HTERT RPE-1 (cell line): Measurements from ENCODE around the gene MAN2A1.

Source experiments
- in situ Hi-C: fragments of 300-500 bp; cut with MboI; formaldehyde crosslinking; loops from 4 replicates; pipeline ENCODE4 v1.14.3; 2020; ENCODE audit warnings: low sequenced_read_pairs

Gene MAN2A1

DNA sequence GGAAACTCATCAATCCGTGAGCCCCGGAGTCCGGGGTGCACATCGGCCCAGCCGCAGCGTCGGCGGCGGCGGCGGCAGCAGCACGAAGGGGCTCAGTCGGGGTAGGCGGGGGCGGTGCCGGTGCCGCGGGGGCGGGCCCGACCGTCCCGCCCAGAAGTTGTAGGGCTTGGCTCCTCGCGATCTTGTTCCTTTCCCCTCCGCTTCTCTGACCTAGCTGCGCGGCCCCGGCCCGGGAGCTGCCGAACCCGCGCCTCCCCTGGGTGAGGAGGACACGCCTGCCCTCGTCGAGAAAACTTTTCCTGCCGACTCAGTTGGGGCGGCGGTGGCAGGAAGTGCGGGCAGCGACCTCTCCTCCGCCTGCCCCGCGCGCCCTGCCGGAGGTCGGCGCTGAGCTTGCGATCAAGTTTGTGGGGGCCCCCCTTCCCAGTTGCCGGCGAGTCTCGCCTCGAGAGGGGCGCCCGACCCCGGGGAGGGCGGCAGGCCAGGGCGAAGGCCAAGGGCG is at the start of gene MAN2A1:
Gene MAN2A1 (plus strand): TSS at position 188 of the 502 bp plus-strand sequence. CDS start 491 bp downstream, outside the sequence.
- in situ Hi-C loops: no loop called here

DNA sequence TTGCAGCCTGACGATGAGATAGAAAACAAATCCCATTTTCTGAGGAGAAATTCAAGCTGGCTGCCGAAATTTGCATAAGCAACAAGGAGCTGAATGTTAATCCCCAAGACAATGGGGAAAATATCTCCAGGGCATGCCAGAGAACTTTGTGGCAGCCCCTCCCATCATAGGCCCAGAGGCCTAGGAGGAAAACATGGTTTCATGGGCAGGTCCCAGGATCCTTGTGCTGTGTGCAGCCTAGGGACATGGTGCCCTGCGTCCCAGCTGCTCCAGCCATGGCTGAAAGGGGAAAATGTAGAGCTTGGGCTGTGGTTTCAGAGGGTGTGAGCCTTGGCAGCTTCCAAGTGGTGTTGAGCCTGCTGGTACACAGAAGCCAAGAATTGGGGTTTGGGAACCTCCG is 48.8 kb upstream of the MAN2A1 start:
- in situ Hi-C loops: no loop called here

DNA sequence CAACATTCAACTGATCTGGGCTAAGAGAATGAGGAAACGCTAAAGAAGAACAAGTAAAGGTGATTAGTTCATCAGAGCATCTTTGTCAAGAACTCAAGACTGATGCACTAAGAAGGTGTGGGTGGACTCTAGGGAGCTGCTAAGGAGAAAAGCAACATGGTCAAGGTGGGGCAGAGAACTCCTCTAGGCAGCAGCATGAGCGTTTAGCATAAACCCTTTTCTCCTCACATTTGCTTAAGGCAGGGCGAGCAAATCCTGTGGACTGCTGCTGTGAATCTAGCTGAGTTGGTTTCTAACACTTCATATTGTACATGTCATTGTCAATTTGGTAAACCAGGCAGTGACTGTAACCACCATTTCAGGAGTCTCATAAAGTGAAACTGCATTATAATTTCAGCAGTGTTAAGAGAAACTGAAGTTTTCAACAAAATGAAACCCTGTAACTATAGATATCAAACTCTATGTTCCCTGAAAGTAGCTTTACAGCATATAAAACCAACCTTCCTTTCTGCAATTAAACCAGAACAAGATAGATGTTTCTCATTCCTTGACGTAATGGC is 45.9 kb upstream of the MAN2A1 start:
- in situ Hi-C loops: no loop called here

DNA sequence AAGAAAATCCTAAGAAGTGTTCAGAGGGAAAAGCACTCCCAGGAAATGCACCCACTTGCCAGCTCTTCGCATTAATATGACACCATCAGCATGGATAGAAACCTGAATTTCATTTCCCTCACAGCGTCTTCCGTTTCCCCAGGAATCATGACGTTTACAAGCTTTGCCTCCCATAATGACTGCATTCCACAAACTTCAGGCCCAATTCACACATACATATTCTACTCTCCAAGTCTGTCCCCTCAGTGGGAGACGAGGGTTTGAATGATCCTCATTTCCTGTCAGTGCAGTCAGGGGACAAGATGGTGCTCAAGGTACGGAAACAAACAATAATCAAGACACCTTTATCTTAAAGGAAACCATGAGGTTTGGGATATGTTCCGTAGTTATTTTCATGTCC is 44.9 kb upstream of the MAN2A1 start:
- in situ Hi-C loops: no loop called here

DNA sequence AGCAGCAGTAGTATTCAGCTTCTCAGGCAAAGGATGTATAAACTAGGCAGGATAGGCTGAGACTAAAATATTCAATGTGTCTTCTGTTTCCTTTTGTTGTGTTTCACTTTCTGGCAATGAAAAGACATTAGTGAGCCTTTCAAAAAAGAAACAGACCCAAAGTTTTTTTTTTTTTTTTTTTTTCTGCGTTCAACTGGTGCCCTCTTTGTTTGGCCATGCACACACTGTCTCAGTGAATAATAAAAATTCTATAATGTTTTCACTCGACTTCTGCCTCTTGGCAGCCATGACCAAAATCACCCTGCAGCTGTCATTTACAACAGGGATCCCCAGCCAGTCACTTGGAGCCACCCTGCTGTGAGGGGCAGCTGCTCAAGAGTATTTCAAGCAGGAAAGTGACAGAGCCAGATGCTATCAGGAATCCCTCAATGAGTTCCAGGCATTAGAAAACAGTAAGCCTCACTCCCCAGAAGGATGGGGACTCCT is 44.0 kb upstream of the MAN2A1 start:
- in situ Hi-C loops: no loop called here

DNA sequence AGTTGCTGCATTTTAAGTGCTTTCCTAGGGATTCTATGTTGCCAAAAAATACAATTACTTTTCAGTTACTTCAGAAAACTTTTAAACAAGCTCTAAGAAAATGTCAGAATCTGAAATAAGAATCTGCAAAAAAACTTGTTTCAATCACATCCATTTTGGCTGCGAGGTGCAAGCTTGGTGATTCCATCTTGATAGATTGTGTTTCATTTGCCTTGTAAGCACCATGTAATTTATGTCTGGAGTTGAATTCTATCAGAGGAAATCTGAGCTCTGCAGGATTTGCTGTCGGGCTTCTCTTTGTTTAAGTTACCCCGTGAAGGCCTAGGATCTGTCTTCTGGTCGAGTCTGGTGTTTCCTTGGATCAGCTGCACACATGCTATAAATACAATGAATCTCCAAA is 40.4 kb upstream of the MAN2A1 start:
- in situ Hi-C loops: no loop called here

DNA sequence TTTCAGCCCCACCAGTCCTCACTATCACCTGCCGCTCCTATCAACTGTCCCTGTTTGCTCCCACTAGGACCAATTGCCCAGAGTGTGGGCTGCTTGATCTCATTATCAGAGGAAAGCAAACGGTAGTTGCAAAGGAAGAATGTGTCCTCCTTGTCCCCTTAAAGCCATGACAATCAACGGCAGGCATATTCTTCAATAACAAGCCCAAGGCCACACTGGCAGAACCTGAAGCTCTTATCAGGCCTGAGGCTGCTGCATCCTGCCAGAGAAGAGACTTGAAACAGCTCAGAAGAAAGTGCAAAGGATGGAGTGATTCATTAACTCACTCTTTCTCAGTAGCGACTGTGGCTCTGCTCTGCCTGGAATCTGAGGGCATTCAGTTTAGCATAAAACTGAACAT is 39.2 kb upstream of the MAN2A1 start:
- in situ Hi-C loops: no loop called here

DNA sequence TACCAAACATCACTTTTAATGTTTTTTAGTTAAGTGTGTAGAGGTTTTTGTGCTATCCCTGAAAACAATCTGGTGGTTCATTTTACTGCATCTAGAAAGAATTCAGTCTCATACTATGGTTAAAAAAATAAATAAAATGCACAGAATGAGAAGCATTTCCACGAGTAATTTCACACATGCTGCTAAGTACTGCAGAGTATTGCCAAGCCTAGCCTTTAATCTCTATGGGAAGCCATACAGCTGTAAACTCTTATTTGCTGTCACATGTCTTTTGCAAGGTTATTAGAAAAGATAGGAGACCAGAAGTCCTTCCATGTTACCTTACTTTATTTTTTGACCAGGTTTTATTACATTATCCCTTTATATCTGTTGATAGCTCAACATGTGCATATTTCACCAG is 37.6 kb upstream of the MAN2A1 start:
- in situ Hi-C loops: no loop called here

DNA sequence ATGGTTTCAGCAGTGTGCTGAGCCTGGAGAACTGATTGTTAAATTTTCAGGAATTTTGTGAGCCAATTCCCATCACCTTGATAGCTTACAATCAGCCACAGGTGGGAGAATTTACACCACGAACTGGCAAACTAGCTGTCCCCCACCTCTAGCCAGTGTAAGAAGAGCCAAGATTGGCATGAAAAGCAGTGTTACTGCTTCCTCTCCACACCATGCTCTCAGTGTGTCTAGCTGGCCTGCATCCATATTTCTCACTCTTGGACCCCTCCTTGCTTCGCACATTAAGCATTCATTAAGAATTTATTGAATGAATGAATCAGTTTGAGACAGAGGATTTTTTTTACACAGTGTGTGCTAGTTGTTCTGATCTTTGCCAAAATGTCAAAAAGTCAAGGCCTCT is 36.7 kb upstream of the MAN2A1 start:
- in situ Hi-C loops: no loop called here

DNA sequence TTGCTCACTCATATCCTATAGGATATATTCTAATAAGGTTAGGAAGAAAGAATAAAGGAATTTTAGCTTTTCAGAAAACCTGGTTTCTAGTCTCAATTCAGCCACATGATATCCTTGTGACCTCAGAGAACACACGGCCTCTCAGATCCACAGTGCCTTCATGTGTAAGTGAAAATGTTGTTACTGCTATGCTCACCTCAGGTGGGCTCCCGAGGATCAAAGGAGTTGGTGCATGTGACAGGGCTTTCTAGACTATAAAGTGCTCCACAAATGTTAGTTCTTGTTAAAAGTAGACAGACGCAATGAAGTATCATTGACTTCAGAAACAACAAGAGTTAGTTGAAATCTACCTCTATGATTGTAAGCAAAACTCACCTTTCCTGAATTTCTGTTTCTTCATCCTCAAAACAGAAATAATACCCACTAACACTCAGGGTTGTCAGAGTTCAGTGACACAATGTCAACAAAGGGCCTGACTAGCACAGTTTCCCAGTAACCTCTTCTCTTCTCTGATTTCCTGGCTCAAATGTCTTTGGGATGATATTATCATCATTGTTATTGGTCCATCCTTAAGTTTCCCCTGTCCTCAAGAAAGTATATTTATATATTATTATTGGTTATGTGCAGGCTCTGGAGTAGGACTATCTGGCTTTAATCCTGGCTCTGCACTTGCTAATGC is 36.0 kb upstream of the MAN2A1 start:
- in situ Hi-C loops: no loop called here

DNA sequence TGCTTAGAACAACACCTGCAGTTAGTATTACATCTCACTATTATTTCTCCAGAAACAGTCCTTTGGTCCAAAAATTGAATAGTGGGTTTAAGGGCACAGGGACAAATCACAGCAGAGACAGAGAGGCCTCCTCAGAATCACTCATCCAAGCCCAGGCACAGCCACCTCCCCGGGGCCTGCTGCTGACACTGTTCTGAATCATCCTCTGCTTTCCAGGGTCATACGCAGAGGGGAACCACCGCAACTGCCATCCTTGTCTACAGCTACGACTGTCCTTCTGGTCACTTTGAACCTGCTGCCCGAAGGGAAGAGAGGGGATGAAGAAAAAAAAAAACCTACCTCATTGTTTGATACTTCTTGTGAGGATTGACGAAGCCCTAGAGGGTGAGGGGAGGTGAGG is 35.3 kb upstream of the MAN2A1 start:
- in situ Hi-C loops: no loop called here

DNA sequence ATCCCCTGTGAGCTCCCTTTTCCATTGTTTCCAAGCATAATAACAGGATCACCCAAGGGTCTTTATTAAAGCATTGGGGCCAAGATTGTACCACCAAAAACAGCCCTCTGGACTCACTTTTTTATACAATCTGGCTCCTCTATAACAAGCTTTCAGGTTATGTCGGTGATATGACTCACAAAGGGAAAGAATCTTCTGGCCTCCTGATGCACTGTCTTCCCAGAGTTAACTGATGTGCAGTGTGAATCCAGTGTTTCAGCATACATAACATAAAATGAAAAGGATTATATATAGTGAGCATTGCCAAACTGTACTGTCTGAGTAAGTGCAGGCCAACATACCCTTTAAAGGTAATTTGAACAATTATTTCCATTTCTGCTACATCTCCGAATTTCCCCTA is 33.9 kb upstream of the MAN2A1 start:
- in situ Hi-C loops: no loop called here

DNA sequence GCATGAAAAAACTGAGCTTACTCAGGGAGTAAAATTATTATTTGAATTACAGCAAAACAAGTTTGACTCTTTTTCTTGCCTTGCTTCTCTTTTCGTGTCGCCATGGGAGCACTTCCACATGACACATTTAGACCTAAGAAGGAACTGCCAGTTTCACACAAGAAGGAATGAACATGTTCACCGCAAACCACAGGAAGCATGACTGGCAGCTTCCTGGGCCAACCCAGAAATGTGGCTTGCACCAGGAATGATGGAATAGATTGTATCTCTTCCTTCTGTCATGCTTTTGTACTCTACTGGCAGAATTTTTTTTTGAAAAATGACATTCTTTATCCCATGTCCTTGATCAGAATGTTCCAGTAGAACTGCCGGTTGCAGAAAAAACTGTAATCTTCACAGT is 32.9 kb upstream of the MAN2A1 start:
- in situ Hi-C loops: no loop called here

DNA sequence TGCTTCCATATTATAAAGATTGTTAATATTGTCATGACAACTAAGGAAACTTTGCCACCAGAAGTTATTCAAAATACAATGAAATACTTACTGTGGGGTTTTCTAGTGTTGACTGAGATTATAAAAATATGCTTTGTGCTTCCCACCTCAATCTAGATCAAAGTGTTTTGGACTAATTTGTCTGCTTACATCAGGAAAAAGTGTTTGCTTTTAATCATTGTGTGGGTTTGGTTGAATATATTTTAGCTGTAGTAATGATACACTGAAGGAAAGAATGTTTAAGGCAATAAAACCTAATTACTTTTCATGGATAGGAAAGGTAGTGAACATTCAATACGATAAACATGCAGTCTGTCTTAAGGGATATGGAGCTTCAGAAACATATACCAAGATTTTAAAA is 29.8 kb upstream of the MAN2A1 start:
- in situ Hi-C loops: no loop called here

DNA sequence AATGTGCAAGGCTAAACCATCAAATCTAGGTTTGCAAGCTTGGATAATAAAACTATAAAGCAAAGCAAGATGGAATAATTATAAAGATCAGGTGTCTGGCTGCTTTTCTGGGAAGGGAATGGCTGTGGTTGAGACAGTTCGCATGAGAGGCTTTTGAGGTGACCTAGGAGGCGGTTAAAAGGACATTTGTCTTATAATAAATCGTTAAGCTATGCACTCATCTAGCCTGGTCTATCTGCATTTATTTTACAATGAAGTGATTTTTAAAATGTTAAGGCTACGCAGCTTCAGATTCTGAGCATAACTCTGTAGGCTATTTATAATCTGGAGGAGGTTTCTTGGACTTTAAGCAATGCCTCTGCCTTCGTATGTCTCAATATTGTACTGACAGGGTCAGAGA is 29.4 kb upstream of the MAN2A1 start:
- in situ Hi-C loops: no loop called here

DNA sequence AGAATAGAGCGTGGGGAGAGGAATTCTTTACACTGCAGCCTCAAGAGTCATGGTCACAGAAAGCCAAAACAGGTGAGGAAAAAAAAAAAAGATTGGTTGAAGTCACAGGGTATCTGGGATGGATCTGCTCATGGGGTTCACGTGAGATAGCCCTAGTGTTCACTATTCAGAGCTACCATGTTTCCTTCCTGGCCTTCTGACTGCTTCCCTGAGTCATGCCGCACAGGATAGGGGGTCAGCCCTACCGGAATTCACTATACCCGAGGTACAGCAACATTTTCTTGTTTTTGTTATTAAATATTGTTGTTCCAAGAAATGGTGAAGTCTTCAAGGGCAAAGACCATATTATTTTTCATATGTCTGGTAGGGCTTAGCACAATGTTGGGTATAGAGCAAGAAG is 21.5 kb upstream of the MAN2A1 start:
- in situ Hi-C loops: no loop called here

DNA sequence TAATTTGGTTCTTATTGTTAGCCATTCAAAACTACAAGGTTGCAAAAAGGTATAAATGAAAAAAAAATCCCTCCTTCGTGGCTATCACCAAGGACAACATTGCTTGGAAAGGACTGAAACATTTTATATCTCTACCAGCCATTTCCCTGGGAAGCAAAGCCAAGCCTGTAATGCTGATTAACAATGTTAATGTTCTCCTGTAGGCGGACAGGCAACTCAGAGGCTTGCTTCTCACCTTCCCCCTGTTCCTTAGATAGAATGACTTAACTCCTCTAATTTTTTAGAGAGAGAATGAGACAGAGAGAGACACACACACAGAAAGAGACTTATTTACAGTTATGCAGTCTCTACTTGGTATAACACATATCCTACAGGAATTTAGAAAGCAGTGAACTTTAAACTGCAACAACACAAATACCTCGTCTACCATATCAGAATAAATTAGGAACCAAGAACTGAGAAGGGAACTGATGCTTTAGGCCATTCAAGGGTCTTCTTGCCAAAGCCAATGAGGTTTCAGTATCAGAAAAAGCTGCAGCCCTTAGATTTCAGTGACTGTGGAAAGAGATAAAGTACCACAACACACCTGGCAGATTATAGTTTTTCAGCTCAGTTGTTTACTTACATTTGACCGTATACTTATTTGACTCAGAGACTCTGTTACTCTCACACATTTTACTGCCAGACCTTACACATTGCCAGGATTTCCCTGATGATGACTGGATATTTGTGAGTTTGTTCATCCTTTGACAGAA is 20.9 kb upstream of the MAN2A1 start:
- in situ Hi-C loops: no loop called here

DNA sequence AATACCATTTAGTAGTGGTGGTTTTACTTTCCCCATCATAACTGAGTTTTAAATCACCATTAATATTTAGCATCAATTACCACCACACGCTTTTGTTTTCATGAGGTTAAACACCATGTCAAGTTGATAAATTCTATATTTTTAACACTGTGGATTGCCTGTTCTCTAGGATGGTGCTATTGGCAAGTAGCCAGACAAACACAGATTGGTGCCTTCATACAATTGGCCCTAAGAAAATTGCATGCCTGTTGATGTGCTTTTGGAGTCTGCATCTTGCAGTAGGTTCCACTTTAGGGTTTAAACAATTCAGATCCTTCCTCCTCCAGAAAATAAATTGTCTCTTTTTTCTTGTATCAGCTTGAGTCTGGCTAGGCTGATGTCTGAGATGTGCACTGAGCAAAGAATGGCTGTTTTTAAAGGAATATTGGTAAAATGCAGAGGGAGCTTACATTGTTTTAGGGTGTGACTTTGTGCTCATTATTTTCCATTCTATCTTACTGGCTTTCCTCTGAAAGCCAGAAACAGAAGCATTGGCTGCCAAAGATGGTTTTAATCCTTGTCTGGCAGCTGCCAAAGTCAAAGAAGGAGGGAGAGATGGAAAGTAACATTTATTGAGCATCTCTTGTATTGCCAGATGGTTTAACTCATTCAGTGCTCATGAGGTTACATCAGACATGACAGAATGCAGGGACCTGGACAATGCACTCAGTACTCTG is 19.6 kb upstream of the MAN2A1 start:
- in situ Hi-C loops: no loop called here

DNA sequence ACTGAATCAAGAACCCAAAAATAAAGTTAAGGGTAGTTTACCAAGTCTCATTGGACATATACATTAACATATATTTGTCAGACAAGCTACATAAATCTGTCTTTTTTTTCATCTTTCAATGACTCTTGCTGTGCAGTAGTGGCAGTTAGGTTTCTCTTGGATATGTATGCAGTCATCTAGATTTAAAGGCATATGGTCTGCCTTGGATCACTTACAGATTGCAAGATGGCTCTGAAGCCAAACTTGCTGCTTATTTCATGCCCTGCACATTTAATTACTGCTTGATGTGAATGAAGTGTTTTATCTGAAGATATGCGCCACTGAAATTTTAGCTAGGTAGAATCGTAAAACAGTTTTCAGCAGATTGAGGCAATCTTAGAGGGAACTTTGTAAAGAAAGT is 18.6 kb upstream of the MAN2A1 start:
- in situ Hi-C loops: no loop called here

DNA sequence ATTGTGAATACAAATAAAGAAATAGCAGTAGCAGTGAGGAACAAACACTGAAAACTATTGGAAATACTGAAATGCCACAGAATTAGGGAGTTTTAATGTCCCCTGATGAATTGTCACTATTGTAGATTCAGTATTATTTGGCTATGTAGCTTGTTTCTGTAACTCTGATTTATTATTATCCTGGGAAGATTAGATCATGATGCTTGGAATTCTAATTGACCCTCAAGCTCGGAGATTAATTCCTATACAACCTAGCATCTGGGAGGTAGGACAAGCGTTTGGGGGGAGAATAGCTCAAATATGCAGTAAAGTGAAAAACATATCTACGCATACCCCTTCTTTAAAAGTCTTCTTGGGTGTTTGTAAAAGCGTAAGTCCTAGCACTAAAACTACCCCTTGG is 15.1 kb upstream of the MAN2A1 start:
- in situ Hi-C loops: no loop called here

DNA sequence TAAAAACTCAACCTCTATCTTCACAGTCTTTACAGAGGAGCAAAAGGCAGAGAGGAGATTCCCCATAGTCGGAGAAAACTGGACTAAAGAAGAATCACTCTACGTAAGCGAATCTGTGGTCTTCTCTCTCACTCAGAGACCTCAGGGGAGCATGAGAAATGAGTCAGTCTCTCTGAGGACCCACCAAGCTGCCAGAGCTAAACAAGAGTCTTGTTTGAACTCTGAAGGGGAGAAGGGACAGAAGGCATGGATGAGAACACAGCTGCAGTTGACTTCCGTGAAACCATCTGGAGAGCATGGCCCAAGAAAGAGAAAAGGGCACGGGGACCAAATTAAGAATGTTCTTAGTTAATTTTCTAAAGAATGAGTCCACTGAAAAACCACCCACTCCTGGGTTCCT is 12.8 kb upstream of the MAN2A1 start:
- in situ Hi-C loops: no loop called here
